Heart left ventricle (tissue), 13 donors: ENCODE measurements around the gene ARHGAP24.

Experiments
- CTCF ChIP-seq, 12 donors: fragments of 200-600 bp; sonication (generic) in 4 of 12; IDR thresholded peaks; one replicate each; pipeline versions ENCODE4 v1.5.0 to v1.8.0; 2018 to 2022; ENCODE audit warnings: antibody characterized with exemption in 12 of 12, mild to moderate bottlenecking in 5 of 12
- POLR2A ChIP-seq, 2 donors: fragments of 450-650 bp; IDR thresholded peaks; one replicate each; pipeline ENCODE4 v1.6.1; 2017; ENCODE audit warnings: antibody characterized with exemption in 2 of 2, mild to moderate bottlenecking in 2 of 2, moderate library complexity in 2 of 2
- donor health status: ischemic (EF 13 %, LVEDD 7.1; RV severe dilation, severe dysfunction).
- donor health status: DM: no; HTN: yes; CAD: no.
- donor health status: DM: no; HTN: no; CAD: no.
- donor health status: ischemic (EF 25% LVEDD 6.9; RV normal size, moderate dysfunction).
- donor health status: ischemic (EF 25% LVEDD 5.7; RV mildly dilated, moderate dysfunction).
- donor health status: ischemic (EF 35%, LVEDD 5.7; RV mildly dilated, moderate dysfunction).
- donor health status: nonischemic (EF 11% LVEDD 7.7; RV severe dilation, severe dysfunction).
- donor health status: DM: yes; HTN: yes; CAD: no.
- donor health status: PGD.
- donor health status: ischemic (EF 29% LVEDD 5.4; RV normal size, mild dysfunction).
- donor health status: nonischemic (EF 23%, LVEDD 6.1; RV moderate dilation, normal function).

DNA sequence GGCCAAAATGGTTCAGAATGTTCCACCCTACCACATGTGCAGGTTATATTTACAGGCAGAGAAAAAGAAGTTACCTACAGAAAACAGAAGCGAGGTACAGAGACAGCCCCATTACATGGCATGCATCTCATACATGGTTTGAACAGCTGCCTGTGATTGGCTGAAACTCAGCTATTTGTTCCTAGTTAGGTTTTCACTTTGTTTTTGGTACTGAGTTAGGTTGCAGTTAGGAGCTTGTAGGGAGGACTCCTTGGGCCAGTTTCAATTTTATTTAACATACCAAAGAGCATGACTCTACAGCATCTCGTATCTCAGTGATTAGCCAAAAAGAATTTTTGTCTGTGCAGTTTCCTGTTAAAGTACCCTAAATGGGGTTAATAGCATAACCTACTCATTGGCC is 492.9 kb downstream of the ARHGAP24 start:
- TF ChIP-seq CTCF (IDR thresholded peaks at IDR 0.05) = no peak
- no peak for TF ChIP-seq POLR2A (IDR thresholded peaks at IDR 0.05)
